ENCODE results near the gene ABCC5. TPM values are rescaled to one million over a fixed set of nuclear protein-coding genes. Genes with fewer than 3 reads are reported as not detected.
A peak's percentile ranks its signal among the peaks of the same experiment; 100 is the strongest.

The ABCC5 gene
- total RNA-seq: 10 to 100 TPM; 34.4 to 94.2 (median 55.6) TPM
- 10 to 100 TPM; 24.5 to 70.9 (median 61.1) TPM for polyA plus RNA-seq
- long read RNA-seq, donor 1, full-length matches to known transcripts: 22 of 59 reads
- long read RNA-seq, donor 1, partial matches to known transcripts: 13 of 59 reads
- long read RNA-seq, donor 1, other reads (novel, unspliced or antisense): 24 of 59 reads
- long read RNA-seq, donor 2, full-length matches to known transcripts: 46 of 85 reads
- long read RNA-seq, donor 2, partial matches to known transcripts: 19 of 85 reads
- long read RNA-seq, donor 2, other reads (novel, unspliced or antisense): 20 of 85 reads

DNA sequence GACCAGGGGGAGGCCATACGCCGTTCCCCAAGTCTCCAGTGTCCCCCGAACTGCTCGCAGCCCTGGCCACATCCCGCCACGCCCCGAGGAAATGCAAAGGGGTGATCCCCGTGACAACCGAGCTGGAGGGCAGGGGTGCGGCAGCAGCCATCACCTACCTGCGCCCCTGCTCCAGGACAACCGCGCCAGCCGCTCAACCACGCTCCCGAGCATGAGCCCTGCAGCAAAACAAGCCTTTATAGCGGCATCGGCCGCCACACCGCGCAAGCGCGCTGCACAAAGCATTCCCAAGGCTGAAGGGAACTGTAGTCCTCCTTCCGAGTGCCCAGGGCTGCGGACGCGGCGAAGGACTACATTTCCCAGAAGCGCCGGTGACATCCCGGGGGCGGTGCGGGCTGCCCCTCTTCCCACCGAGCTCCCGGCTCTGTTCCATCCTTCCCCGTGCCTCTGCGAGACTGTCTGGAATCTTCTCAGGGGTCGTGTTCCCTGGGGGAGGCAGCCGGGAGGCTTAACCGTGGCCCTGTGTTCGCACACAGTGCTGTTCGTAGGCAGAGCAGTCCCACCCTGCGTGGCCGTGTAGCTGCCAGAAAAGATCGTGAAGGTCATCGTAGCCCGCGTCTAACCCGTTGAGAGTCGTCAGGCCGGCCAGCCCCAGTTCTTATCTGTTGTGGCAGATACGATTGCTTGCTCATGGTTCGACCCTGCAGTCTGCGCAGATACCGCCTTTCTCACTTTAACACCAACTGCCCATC, at the start of gene ABCC5:
TSS of gene ABCC5 (minus strand) at position 213 of the 752 bp plus-strand sequence. CDS start 3,492 bp downstream, outside the sequence.
- ATAC-seq (peak; percentile 91 to 94 (median 94)), DNase-seq (peak; percentile 94 to 97)
- Histone ChIP-seq H3K9me3 (no peaks in the 10 kb centered on the region), H3K36me3 (ENCODE audit: insufficient read depth in 1 of 2, low read depth in 1 of 2) (peaks cover 0 to 14% of the 10 kb centered on the region in 2 donors), H3K4me3 (peak within 1 kb of the TSS; percentile 96), H3K27ac (peak within 1 kb of the TSS; percentile 89), H3K4me1 (peaks cover 25% of the 10 kb centered on the region), H3K27me3 (ENCODE audit: insufficient read depth in 3 of 3, low read length in 2 of 3) (no peaks in the 10 kb centered on the region)
- TF ChIP-seq CTCF (IDR thresholded peaks at IDR 0.05): no peak
- intact Hi-C loops (cut with DNase I): loop anchor here (1.0 to 10.0 kb wide), 6 partner anchors 39 to 157 kb away; partner anchors contain the start of gene AP2M1 (in 1 of the 2)
- WGBS, 3 donors: 0 to 1% (median 0%) methylated on average over 47 to 55 of the region's 55 CpGs

GRCh38 chr3:184066211-184066610, 48.5 kb upstream of the ABCC5 start:
- H3K4me3 ChIP-seq: no peak overlapping the region
- no peaks in the 10 kb centered on the region for H3K4me1 ChIP-seq
- DNase-seq (no peak), ATAC-seq (no peak)
- H3K36me3 ChIP-seq (ENCODE audit: insufficient read depth in 1 of 2, low read depth in 1 of 2): no peaks in the 10 kb centered on the region
- 69 to 76% (median 76%) methylated on average over 2 of the region's 2 CpGs for WGBS, 3 donors
- TF ChIP-seq CTCF (IDR thresholded peaks at IDR 0.05): no peak
- H3K27ac ChIP-seq: no peak overlapping the region
- H3K9me3 ChIP-seq: no peaks in the 10 kb centered on the region
- intact Hi-C loops (cut with DNase I): no loop called here
- no peaks in the 10 kb centered on the region for H3K27me3 ChIP-seq (ENCODE audit: insufficient read depth in 3 of 3, low read length in 2 of 3)

DNA sequence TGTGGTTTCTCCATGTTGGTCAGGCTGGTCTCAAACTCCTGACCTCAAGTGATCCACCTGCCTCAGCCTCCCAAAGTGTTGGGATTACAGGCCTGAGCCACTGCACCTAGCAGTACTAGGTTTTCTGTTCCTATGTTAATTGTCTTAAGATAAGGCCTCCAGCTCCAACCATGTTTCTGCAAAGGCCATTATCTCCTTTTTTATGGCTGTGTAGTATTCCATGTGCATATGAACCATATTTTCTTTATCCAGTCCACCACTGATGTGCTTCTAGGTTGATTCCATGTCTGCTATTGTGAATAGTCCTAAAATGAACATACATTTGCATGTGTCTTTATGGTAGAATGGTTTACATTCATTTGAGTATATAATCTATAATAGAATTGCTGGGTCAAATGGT, 45.0 kb upstream of the ABCC5 start:
- H3K4me3 ChIP-seq: no peak overlapping the region
- H3K9me3 ChIP-seq: no peaks in the 10 kb centered on the region
- no peak for TF ChIP-seq CTCF (IDR thresholded peaks at IDR 0.05)
- no peak overlapping the region for H3K27ac ChIP-seq
- no peaks in the 10 kb centered on the region for H3K4me1 ChIP-seq
- H3K36me3 ChIP-seq (ENCODE audit: insufficient read depth in 1 of 2, low read depth in 1 of 2): no peaks in the 10 kb centered on the region
- H3K27me3 ChIP-seq (ENCODE audit: insufficient read depth in 3 of 3, low read length in 2 of 3): no peaks in the 10 kb centered on the region
- intact Hi-C loops (cut with DNase I): no loop called here
- no peak for DNase-seq
- no peak for ATAC-seq

DNA sequence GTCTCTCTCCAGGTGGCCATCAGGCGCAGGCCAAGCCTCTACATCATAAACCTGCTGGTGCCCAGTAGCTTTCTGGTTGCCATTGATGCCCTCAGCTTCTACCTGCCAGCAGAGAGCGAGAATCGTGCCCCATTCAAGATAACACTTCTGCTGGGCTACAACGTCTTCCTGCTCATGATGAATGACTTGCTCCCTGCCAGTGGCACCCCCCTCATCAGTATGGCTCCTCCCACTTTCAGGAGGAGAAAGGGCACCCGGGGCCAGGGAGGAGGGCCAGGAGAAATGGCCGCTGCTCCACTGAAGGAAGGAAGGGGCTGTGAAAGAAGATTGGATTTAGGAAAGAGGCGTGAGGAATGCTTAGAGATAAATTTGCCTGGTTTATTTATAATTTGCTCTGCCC, 41.7 kb upstream of the ABCC5 start:
- no peaks in the 10 kb centered on the region for H3K9me3 ChIP-seq
- ATAC-seq (no peak), DNase-seq (no peak)
- no peaks in the 10 kb centered on the region for H3K27me3 ChIP-seq (ENCODE audit: insufficient read depth in 3 of 3, low read length in 2 of 3)
- no peak overlapping the region for H3K4me3 ChIP-seq
- intact Hi-C loops (cut with DNase I): no loop called here
- no peak overlapping the region for H3K27ac ChIP-seq
- 53 to 62% (median 58%) methylated on average over 7 of the region's 7 CpGs for WGBS, 3 donors
- no peaks in the 10 kb centered on the region for H3K4me1 ChIP-seq
- no peaks in the 10 kb centered on the region for H3K36me3 ChIP-seq (ENCODE audit: insufficient read depth in 1 of 2, low read depth in 1 of 2)
- TF ChIP-seq CTCF (IDR thresholded peaks at IDR 0.05): no peak
